NOMO-1 treated with dmso at 0.1 percent for 144 hours (cell line): ENCODE data around the gene NKAIN1.
A peak's percentile ranks its signal among the peaks of the same experiment; 100 is the strongest.
"Not testable (repeated sequence)": the region's sequence is repeated elsewhere in the genome, so short reads cannot be mapped to it uniquely, and the experiment has no call there.

Experiments used
- DNase-seq: peaks from one replicate; lab custom pipeline; 2025; ENCODE audit not compliant: unreplicated experiment; lab: John Stamatoyannopoulos, UW

The NKAIN1 gene

DNA sequence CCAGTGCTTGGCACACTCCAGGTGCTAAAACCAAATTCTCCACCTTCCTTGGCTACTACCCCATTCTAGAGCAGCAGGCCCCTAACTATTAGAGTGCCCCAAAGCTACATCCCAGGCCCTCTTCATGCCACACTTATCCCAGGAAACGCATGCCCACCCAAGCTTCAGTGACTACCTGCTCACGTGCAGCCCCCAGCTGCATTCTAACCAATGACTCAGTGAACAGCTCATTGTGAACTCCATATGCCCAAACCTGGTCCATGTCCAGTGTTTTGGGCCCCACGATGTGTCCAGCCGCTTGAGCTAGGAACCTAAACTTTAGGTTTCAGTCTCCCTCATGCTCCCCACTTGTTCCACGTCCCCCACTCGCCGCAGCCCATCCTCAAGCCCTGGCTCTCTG is 41.5 kb downstream of the NKAIN1 start:
- DNase-seq: no peak

GRCh38 chr1:31196685-31197084 is 43.0 kb downstream of the NKAIN1 start:
- DNase-seq: no peak

DNA sequence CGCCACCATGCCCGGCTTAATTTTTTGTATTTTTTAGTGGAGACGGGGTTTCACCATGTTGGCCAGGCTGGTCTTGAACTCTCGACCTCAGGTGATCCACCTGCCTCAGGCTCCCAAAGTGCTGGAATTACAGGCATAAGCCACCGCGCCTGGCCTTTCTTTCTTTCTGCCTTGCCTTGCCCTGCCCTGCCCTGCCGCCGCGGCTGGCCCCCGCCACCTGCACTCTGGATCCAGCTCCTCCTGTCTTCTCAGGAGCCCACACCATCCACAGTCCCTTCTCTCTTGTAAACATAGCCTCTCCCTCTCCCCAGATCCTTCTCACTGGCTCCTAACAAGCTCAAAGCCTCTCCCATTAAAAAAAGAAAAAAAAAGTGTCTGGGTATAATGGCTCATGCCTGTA is 44.4 kb downstream of the NKAIN1 start:
- not testable (repeated sequence) for DNase-seq

GRCh38 chr1:31193729-31194128 is 46.0 kb downstream of the NKAIN1 start:
- no peak for DNase-seq

GRCh38 chr1:31191281-31191680 is 48.4 kb downstream of the NKAIN1 start:
- no peak for DNase-seq

DNA sequence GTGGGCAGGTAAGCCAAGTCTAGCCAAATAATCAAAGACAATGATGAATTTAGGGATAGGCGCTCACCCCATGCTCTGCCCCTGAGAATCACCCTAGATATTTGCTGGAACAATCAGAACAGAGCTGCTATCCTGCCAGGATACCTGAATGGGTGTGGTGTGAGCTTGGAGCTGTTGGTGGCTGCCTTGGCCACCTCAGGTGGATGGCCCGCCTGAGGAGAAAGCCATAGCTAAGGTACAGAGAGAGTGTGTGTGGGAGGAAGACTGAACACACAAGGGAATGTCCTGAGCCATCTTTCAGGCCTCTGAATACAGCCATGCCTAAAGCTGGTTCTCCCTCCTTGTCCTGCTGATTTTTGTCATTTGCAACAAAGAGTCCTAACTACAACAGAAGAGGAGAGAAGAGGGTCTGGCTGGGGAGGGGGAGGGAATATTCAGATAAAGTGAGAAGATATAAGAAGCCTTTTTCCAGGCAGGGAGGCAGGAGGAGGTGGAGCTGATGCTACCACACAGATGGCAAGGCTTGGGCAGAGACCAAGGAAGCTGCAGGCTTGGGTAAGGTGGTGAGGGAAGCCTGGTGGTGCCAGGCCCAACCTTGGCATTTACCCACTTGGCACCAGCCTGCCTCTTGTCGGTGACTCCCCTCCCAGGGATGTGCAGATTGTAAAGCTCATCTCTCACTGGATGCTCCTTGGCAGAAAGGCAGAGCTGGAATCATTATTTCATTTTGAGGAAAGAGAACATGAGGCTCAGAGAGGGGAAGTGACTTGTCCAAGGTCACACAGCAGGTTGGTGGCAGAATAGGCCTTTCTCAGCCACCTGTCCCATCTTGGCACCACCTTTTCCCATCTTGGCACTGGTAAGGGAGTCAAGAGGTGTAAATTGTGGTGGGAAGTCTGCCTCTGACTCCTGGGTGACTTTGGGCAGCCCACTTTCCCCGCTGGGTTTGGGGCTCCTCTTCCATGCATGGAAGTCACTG is 49.7 kb downstream of the NKAIN1 start:
- DNase-seq: no peak

DNA sequence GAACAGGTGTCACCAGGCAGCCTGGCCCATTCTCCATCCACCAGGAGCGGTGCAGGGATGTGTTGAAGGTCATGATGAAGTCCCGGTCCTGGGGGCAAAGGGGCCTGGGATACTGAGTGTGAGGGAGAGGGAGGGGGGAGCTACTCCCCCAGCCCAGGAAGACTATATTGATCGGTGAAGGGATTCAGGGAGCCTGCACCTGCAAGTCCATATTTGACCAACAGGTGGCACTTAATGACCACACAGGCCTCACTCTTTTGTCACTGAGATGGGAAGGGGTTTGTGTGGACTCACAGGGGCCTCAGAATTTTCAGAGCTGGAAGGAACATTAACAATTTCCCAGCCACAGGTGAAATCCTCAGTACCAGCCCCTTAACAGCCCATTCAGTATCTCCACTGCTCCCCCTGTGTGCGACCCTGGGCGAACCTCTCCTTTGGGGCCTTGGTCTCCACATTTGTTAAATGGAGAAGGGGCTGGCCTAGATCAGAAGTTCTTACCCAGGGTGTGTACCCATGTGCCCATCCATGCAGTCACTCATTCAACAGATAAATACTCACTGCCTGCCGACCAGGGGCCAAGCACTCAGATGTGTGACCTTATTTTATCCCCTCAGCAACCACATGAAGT is 55.6 kb downstream of the NKAIN1 start:
- no peak for DNase-seq

GRCh38 chr1:31183126-31183525 is 56.6 kb downstream of the NKAIN1 start:
- no peak for DNase-seq

DNA sequence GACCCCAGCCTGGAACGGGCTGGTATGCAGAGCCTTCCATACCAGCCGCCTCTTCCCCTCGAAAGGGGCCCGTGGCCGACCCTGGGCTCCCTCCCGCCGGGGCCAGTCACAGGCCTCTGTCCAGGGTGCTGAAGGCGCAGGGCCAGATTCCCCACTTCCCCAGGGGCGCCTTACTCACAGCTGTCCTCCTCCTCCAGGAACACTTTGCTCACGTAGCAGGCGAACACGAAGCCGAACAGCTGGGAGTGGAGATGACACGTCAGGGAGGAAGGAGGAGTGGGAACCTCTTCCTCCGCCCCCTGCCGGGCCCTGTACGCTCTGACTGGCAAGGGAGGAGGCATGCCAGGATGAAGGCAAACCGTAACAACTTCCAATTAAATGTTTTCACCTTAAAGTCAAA is 57.3 kb downstream of the NKAIN1 start:
- DNase-seq: peak; percentile 47

- DNase-seq: peak; percentile 37
Measured at GRCh38 chr1:31181515-31182343, 58.0 kb downstream of the NKAIN1 start.

- no peak for DNase-seq
Measured at GRCh38 chr1:31180338-31180737, 59.3 kb downstream of the NKAIN1 start.

- DNase-seq: not testable (repeated sequence)
Measured at GRCh38 chr1:31176291-31176690, 63.4 kb downstream of the NKAIN1 start.

DNA sequence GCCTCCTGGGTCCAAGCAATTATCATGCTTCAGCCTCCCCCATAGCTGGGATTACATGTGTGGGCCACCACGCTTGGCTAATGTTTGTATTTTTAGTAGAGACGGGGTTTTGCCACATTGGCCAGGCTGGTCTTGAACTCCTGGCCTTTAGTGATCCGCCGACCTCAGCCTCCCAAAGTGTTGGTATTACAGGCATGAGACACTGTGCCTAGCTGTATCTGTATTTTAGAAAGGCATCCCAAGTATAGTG is 69.3 kb downstream of the NKAIN1 start:
- no peak for DNase-seq

DNA sequence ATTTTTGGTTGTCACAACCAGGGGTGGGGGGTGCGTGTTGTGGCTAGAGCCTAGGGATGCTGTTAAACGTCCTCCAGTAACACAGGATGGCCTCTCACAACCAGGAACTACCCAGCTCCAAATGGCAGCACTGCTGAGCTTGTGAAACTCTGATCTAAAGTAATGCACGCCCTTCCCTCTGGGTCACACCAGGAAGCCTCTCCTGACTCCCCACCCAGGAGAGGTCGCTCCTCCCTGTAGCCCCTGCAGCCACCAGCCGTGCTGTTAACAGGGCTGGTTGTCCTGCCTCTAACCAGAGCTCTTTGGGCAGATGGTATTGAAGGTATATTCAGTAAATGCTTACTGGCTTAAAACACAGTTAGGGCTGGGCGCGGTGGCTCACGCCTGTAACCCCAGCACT is 73.2 kb downstream of the NKAIN1 start:
- no peak for DNase-seq

- DNase-seq: no peak
Measured at GRCh38 chr1:31164291-31164690, 75.4 kb downstream of the NKAIN1 start.

GRCh38 chr1:31163866-31164265 is 75.8 kb downstream of the NKAIN1 start:
- DNase-seq: no peak

- no peak for DNase-seq
Measured at GRCh38 chr1:31161571-31161970, 78.1 kb downstream of the NKAIN1 start.

- no peak for DNase-seq
Measured at GRCh38 chr1:31159869-31160611, 79.6 kb downstream of the NKAIN1 start.

DNA sequence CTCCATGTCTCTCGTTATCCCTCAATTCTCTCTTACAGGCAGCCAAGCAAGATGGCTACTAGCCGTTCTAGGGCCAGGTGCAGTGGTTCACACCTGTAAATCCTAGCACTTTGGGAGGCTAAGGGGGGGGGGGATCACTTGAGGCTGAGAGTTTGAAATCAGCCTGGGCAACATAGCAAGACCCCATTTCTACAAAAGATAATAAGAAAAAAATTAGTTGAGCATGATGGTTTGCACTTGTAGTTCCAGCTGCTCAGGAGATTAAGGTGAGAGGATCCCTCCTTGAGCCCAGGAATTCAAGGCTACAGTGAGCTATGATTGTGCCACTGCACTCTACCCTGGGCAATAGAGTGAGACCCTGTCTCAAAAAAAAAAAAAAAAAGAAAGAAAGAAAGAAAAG is 80.4 kb downstream of the NKAIN1 start:
- no peak for DNase-seq

GRCh38 chr1:31155216-31155806 is 84.4 kb downstream of the NKAIN1 start:
- DNase-seq: peak; percentile 56
